Kidney (tissue), 14 donors: Measurements from ENCODE around the gene ALPI. TPM values are rescaled to one million over a fixed set of nuclear protein-coding genes. Genes with fewer than 3 reads are reported as not detected.

Source experiments
- DNase-seq, 5 donors: peaks; one replicate each; pipeline ENCODE4 v3.0.0-alpha.2; 2013 to 2020
- FAIRE-seq: peaks from 2 replicates; lab custom pipeline; 2012; peaks lifted over from hg19 to GRCh38; lab: Jason Lieb, UNC
- H3K27ac ChIP-seq, 2 donors: one replicate each; pipeline ENCODE4 v1.7.0; 2013; ENCODE audit warnings: low read depth in 2 of 2, low read length in 2 of 2, inconsistent platforms in 1 of 2
- H3K27me3 ChIP-seq: one replicate; pipeline ENCODE4 v1.7.1; 2013; ENCODE audit warnings: low read length, inconsistent platforms; ENCODE audit not compliant: control insufficient read depth, insufficient read depth
- H3K36me3 ChIP-seq, 3 donors: one replicate each; pipeline versions ENCODE4 v1.7.0 to v1.7.1; 2013; ENCODE audit warnings: low read length in 3 of 3, control low read depth in 1 of 3, inconsistent platforms in 1 of 3; ENCODE audit not compliant: insufficient read depth in 3 of 3, control insufficient read depth in 2 of 3
- H3K4me1 ChIP-seq, 3 donors: one replicate each; pipeline versions ENCODE4 v1.7.0 to v1.7.1; 2013; ENCODE audit warnings: low read length in 3 of 3, inconsistent platforms in 1 of 3, low read depth in 1 of 3; ENCODE audit not compliant: control insufficient read depth in 2 of 3, insufficient read depth in 2 of 3
- H3K4me3 ChIP-seq, 3 donors: one replicate each; pipeline versions ENCODE4 v1.7.0 to v1.8.1; 2013; ENCODE audit warnings: low read length in 3 of 3, control low read depth in 1 of 3, inconsistent platforms in 1 of 3
- H3K9ac ChIP-seq, 3 donors: one replicate each; pipeline versions ENCODE4 v1.7.0 to v1.7.1; 2013; ENCODE audit warnings: low read length in 3 of 3, control low read depth in 1 of 3, inconsistent platforms in 1 of 3
- H3K9me3 ChIP-seq, 3 donors: one replicate each; pipeline versions ENCODE4 v1.7.0 to v1.7.1; 2013; ENCODE audit warnings: low read length in 3 of 3, control low read depth in 1 of 3, inconsistent platforms in 1 of 3; ENCODE audit not compliant: control insufficient read depth in 2 of 3, insufficient read depth in 1 of 3
- CTCF ChIP-seq: IDR thresholded peaks from 3 replicates; pipeline ENCODE4 v1.5.1; 2012; ENCODE audit warnings: mild to moderate bottlenecking, moderate library complexity, borderline replicate concordance; ENCODE audit not compliant: insufficient read depth; ENCODE audit errors: extremely low read depth
- intact Hi-C: fragments of 100-400 bp; cut with DNase I; formaldehyde crosslinking; loops from one replicate; pipeline ENCODE4 v1.11.1; 2022
- polyA plus RNA-seq: library from polyadenylated mRNA; stranded (reverse); fragments of 350-450 nt; fragmentation: Illumina TruSeq; extraction: RNeasy Lipid Tissue Mini Kit (QIAGEN cat#74804); gene quantifications from one replicate; pipeline ENCODE4 v1.2.3, GENCODE V29; 2014; ENCODE audit warnings: low read depth, low replicate concordance; ENCODE audit not compliant: insufficient read depth
- total RNA-seq: library from RNA; stranded (reverse); fragmentation: NEBNext Ultra II Directional; extraction: Animal tissue kit (Norgen Biotek cat#: 25700); gene quantifications from one replicate; pipeline ENCODE4 v1.2.1, GENCODE V29; 2021
- donor health status: control.
- donor health status: control.
- donor health status: control.
- donor health status: control.
- donor health status: control.
- donor health status: DM: yes; HTN: yes; CAD: no.
- donor health status: Normal renal cell carcinoma (clear cell type).

Gene ALPI
- total and polyA plus RNA-seq, 2 donors from 2014 or later, result 0.09 to 0.49 TPM

GRCh38 chr2:232454630-232455029, 1.3 kb upstream of the ALPI start:
- Histone ChIP-seq H3K4me1 (no peaks in the 10 kb centered on the region), H3K36me3 (no peaks in the 10 kb centered on the region), H3K27ac (no peak overlapping the region), H3K9me3 (no peaks in the 10 kb centered on the region), H3K27me3 (no peaks in the 10 kb centered on the region), H3K4me3 (no peak overlapping the region), H3K9ac (no peak overlapping the region)
- no peak for TF ChIP-seq CTCF
- DNase-seq (peak in 1 of 5 donors; percentile 26), FAIRE-seq (no peak)
- intact Hi-C loops, result no loop called here

- no peaks in the 10 kb centered on the region for H3K36me3 ChIP-seq
- intact Hi-C loops, result no loop called here
- no peak overlapping the region for H3K27ac ChIP-seq
- no peaks in the 10 kb centered on the region for H3K9me3 ChIP-seq
- no peaks in the 10 kb centered on the region for H3K4me1 ChIP-seq
- H3K9ac ChIP-seq, result no peak overlapping the region
- FAIRE-seq (no peak), DNase-seq (peak in 1 of 5 donors; percentile 8)
- TF ChIP-seq CTCF, result no peak
- no peaks in the 10 kb centered on the region for H3K27me3 ChIP-seq
- no peak overlapping the region for H3K4me3 ChIP-seq
Measured at GRCh38 chr2:232456296-232457120, 555 bp downstream of the ALPI start.

- intact Hi-C loops, result no loop called here
- H3K27ac ChIP-seq, result no peak overlapping the region
- DNase-seq (peak in 4 of 5 donors; percentile 33 to 55 (median 39)), FAIRE-seq (no peak)
- H3K9ac ChIP-seq, result no peak overlapping the region
- H3K9me3 ChIP-seq, result no peaks in the 10 kb centered on the region
- no peak overlapping the region for H3K4me3 ChIP-seq
- TF ChIP-seq CTCF, result no peak
- no peaks in the 10 kb centered on the region for H3K4me1 ChIP-seq
- no peaks in the 10 kb centered on the region for H3K36me3 ChIP-seq
- no peaks in the 10 kb centered on the region for H3K27me3 ChIP-seq
Measured at GRCh38 chr2:232457121-232458011, 1.4 kb downstream of the ALPI start.
